ENCODE measurements around the gene NT5DC4.
"Not testable (repeated sequence)": the region's sequence is repeated elsewhere in the genome, so short reads cannot be mapped to it uniquely, and the experiment has no call there.

The NT5DC4 gene

DNA sequence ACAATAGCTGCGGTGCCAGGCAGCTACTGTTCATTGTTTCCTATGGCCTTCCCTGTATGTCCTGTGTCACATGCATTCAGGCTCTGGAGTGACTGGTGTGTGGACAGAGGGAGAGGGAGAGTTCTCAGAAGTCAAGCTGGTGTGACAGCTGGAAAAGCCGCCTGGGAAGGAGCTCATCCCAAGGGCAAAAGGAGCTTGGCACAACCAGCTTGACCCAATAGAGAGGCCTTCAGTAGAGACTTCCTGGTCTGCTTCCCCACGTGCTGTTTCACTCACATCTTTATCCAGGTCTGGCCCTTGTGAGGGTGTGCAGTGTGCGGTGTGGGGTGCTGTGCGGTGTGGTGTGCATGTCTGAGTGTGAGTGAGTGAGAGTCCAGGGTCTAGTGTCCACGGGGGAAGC, 11.1 kb upstream of the NT5DC4 start:
- Histone ChIP-seq H3K4me1 (no peaks in the 10 kb centered on the region), H3K36me3 (replicated peaks) (no peaks in the 10 kb centered on the region), H3K27me3 (ENCODE audit: low read depth) (peaks cover 16% of the 10 kb centered on the region), H3K9me3 (no peaks in the 10 kb centered on the region), H3K4me3 (no peak overlapping the region)
- DNase-seq (ENCODE audit: low spot score in 2 of 2): no peak
- in situ Hi-C loops (cut with MboI; ENCODE audit: low sequenced_read_pairs): no loop called here

- no peaks in the 10 kb centered on the region for H3K36me3 ChIP-seq (replicated peaks)
- DNase-seq (ENCODE audit: low spot score in 2 of 2): no peak
- H3K4me3 ChIP-seq: no peak overlapping the region
- H3K4me1 ChIP-seq: no peaks in the 10 kb centered on the region
- H3K27me3 ChIP-seq (ENCODE audit: low read depth): peaks cover 14% of the 10 kb centered on the region
- no peaks in the 10 kb centered on the region for H3K9me3 ChIP-seq
- in situ Hi-C loops (cut with MboI; ENCODE audit: low sequenced_read_pairs): no loop called here
Measured at GRCh38 chr2:112710956-112711750, 9.7 kb upstream of the NT5DC4 start.

GRCh38 chr2:112712465-112712864, 8.4 kb upstream of the NT5DC4 start:
- H3K9me3 ChIP-seq: no peaks in the 10 kb centered on the region

DNA sequence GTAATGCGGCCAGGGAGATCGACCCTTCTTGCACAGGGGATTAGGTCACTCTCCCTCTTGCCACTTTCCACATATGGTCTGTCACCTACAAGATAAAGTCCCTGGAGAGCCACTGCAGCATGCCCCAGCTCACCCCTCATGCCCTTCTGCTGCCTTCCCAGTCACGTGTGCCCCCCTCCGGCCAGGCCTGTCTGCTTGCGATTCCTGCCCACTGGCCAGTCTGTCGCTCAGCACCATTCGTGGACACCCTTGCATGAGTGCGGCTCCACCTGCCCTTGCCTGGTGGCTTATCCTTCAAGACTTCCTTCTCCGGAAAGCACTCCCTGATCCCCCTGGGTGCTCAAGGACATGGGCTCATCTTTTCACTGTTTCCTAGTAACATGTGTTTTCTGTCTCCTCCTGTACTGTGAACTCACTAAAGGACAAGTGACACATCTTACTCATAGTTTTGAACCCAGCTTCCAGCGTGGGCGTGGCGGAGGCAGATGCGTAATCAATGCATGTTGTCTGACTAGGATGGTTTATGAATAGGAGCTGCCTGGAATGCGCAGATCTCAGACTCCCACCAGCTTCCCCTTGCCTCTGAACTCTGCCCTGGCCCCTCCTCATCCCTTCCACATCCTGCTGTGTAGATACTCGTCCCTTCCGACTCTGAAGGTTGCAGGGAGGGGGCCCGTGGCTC, 7.8 kb upstream of the NT5DC4 start:
- Histone ChIP-seq H3K4me1 (no peaks in the 10 kb centered on the region), H3K4me3 (no peak overlapping the region), H3K27me3 (ENCODE audit: low read depth) (peaks cover 9% of the 10 kb centered on the region; the same call in 1 of the 2 replicates), H3K9me3 (no peaks in the 10 kb centered on the region), H3K36me3 (replicated peaks) (no peaks in the 10 kb centered on the region)
- in situ Hi-C loops (cut with MboI; ENCODE audit: low sequenced_read_pairs): no loop called here
- no peak for DNase-seq (ENCODE audit: low spot score in 2 of 2)

More at GRCh38 chr2:112712465-112712864, 8.4 kb upstream of the NT5DC4 start:
- no peaks in the 10 kb centered on the region for H3K4me1 ChIP-seq
- H3K4me3 ChIP-seq: no peak overlapping the region
- in situ Hi-C loops (cut with MboI; ENCODE audit: low sequenced_read_pairs): no loop called here
- no peaks in the 10 kb centered on the region for H3K36me3 ChIP-seq (replicated peaks)
- no peak for DNase-seq (ENCODE audit: low spot score in 2 of 2)
- peaks cover 14% of the 10 kb centered on the region for H3K27me3 ChIP-seq (ENCODE audit: low read depth)

- in situ Hi-C loops (cut with MboI; ENCODE audit: low sequenced_read_pairs): no loop called here
- Histone ChIP-seq H3K9me3 (no peaks in the 10 kb centered on the region), H3K36me3 (replicated peaks) (no peaks in the 10 kb centered on the region), H3K27me3 (ENCODE audit: low read depth) (peaks cover 5% of the 10 kb centered on the region; the same call in 1 of the 2 replicates), H3K4me1 (no peaks in the 10 kb centered on the region), H3K4me3 (no peak overlapping the region)
- no peak for DNase-seq (ENCODE audit: low spot score in 2 of 2)
Measured at GRCh38 chr2:112713585-112713925, 7.3 kb upstream of the NT5DC4 start.

- Histone ChIP-seq H3K4me3 (no peak overlapping the region), H3K36me3 (replicated peaks) (no peaks in the 10 kb centered on the region), H3K9me3 (no peaks in the 10 kb centered on the region), H3K27me3 (ENCODE audit: low read depth) (peaks cover 2% of the 10 kb centered on the region; the same call in 1 of the 2 replicates), H3K4me1 (no peaks in the 10 kb centered on the region)
- in situ Hi-C loops (cut with MboI; ENCODE audit: low sequenced_read_pairs): no loop called here
- DNase-seq (ENCODE audit: low spot score in 2 of 2): no peak
Measured at GRCh38 chr2:112713926-112714325, 6.9 kb upstream of the NT5DC4 start.

DNA sequence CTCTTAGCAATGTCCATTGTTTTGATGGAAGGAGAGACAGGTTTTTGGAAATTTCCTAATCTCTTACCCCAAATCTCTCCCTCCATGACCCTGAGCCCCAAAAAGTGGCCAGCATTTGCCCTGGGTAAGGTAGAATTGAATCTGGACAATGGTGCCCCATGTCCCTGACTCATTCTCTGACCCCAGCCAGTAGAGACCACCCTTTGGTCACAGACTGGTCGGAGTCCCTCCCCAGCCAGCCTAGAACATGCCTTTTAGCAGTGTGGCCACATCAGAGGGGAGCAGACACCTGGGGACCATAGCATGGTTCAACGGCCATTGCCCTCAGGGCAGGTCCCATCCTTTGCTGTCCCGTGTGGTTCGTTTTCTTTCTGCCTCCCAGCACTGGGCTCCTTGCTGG, 6.5 kb upstream of the NT5DC4 start:
- in situ Hi-C loops (cut with MboI; ENCODE audit: low sequenced_read_pairs): no loop called here
- no peak for DNase-seq (ENCODE audit: low spot score in 2 of 2)
- Histone ChIP-seq H3K4me1 (no peaks in the 10 kb centered on the region), H3K4me3 (no peak overlapping the region), H3K36me3 (replicated peaks) (no peaks in the 10 kb centered on the region), H3K27me3 (ENCODE audit: low read depth) (no peaks in the 10 kb centered on the region; the same call in 1 of the 2 replicates), H3K9me3 (no peaks in the 10 kb centered on the region)

- H3K4me1 ChIP-seq: no peaks in the 10 kb centered on the region
- H3K4me3 ChIP-seq: no peak overlapping the region
- H3K27me3 ChIP-seq (ENCODE audit: low read depth): no peaks in the 10 kb centered on the region
- DNase-seq (ENCODE audit: low spot score in 2 of 2): no peak
- H3K36me3 ChIP-seq (replicated peaks): no peaks in the 10 kb centered on the region
- no peaks in the 10 kb centered on the region for H3K9me3 ChIP-seq
- in situ Hi-C loops (cut with MboI; ENCODE audit: low sequenced_read_pairs): no loop called here
Measured at GRCh38 chr2:112714836-112715631, 5.8 kb upstream of the NT5DC4 start.

- in situ Hi-C loops (cut with MboI; ENCODE audit: low sequenced_read_pairs); H3K4me3 ChIP-seq: not testable (repeated sequence)
Measured at GRCh38 chr2:112716094-112716493, 4.7 kb upstream of the NT5DC4 start.

GRCh38 chr2:112716826-112717352, 3.9 kb upstream of the NT5DC4 start:
- in situ Hi-C loops (cut with MboI; ENCODE audit: low sequenced_read_pairs); DNase-seq (ENCODE audit: low spot score in 2 of 2); H3K4me3 ChIP-seq; H3K4me1 ChIP-seq; H3K36me3 ChIP-seq (replicated peaks); H3K27me3 ChIP-seq (ENCODE audit: low read depth); H3K9me3 ChIP-seq: not testable (repeated sequence)

More at GRCh38 chr2:112716094-112716493, 4.7 kb upstream of the NT5DC4 start:
- not testable (repeated sequence) for DNase-seq (ENCODE audit: low spot score in 2 of 2); H3K27me3 ChIP-seq (ENCODE audit: low read depth); H3K4me1 ChIP-seq; H3K9me3 ChIP-seq; H3K36me3 ChIP-seq (replicated peaks)

- H3K4me3 ChIP-seq: no peak overlapping the region
- no peaks in the 10 kb centered on the region for H3K27me3 ChIP-seq (ENCODE audit: low read depth)
- H3K9me3 ChIP-seq: no peaks in the 10 kb centered on the region
- no peaks in the 10 kb centered on the region for H3K4me1 ChIP-seq
- no peaks in the 10 kb centered on the region for H3K36me3 ChIP-seq (replicated peaks)
- DNase-seq (ENCODE audit: low spot score in 2 of 2): no peak
- in situ Hi-C loops (cut with MboI; ENCODE audit: low sequenced_read_pairs): no loop called here
Measured at GRCh38 chr2:112718863-112719370, 1.9 kb upstream of the NT5DC4 start.

DNA sequence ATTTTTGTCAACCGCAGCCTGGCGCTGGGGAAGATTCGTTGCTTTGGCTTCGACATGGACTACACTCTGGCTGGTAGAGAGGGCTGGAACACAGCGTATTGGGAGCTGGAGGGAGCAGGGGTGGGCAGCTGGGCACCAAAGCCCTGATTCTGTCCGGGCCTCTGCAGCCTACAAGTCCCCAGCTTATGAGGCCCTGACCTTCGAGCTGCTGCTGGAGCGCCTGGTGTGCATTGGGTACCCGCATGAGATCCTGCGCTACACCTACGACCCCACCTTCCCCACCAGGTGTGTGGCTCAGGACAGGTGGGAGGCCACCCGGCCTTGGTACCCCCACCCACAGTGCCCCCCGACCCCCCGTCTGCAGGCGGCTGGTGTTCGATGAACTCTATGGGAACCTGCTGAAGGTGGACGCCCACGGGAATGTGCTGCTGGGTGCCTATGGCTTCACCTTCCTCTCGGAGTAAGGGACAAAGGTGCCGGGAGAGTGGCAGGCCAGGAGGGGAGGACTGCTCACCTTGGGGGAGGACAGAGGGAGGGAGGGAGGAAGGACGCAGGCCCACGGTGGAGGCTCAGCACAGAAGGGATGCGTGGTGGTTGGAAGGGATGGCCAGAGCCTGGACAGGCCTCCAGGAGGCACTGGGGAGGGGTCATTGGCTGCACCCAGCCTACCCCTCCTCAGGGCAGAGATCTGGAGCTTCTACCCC, 1.2 kb downstream of the NT5DC4 start:
- Histone ChIP-seq H3K4me3 (no peak overlapping the region), H3K9me3 (no peaks in the 10 kb centered on the region), H3K27me3 (ENCODE audit: low read depth) (no peaks in the 10 kb centered on the region), H3K4me1 (no peaks in the 10 kb centered on the region; the same call in 1 of the 2 replicates), H3K36me3 (replicated peaks) (no peaks in the 10 kb centered on the region)
- in situ Hi-C loops (cut with MboI; ENCODE audit: low sequenced_read_pairs): loop anchor here (10.0 kb wide), 1 partner anchor 97 kb away; no protein-coding TSS in a partner anchor
- DNase-seq (ENCODE audit: low spot score in 2 of 2): no peak

All from HAP-1 (cell line).